MM.1S (cell line): Measurements from ENCODE around the gene CXCL12.

ENCODE experiments used
- DNase-seq: peaks from one replicate; pipeline ENCODE4 v3.0.0-alpha.2; 2015
- H2AFZ ChIP-seq: fragments of 300-600 bp; sonication (generic); 2 replicates; pipeline ENCODE4 v1.6.0; 2016; ENCODE audit warnings: antibody characterized with exemption, low read length
- H3F3A ChIP-seq: fragments of 300-600 bp; sonication (generic); 2 replicates; pipeline ENCODE4 v1.6.1; 2016; ENCODE audit warnings: mild to moderate bottlenecking, antibody characterized with exemption, low read length, moderate library complexity, mixed read lengths; ENCODE audit not compliant: insufficient read depth
- H3K27ac ChIP-seq: fragments of 300-600 bp; sonication (generic); 2 replicates; pipeline ENCODE4 v1.5.1; 2016; ENCODE audit warnings: mild to moderate bottlenecking, low read length
- H3K27me3 ChIP-seq: fragments of 300-600 bp; sonication (generic); replicated peaks from 2 replicates; pipeline ENCODE4 v1.6.0; 2016; ENCODE audit warnings: low read length; ENCODE audit not compliant: insufficient read depth
- H3K36me3 ChIP-seq: fragments of 300-600 bp; sonication (generic); replicated peaks from 2 replicates; pipeline ENCODE4 v1.6.1; 2016; ENCODE audit warnings: mild to moderate bottlenecking, low read length, mixed read lengths; ENCODE audit not compliant: insufficient read depth
- H3K4me1 ChIP-seq: fragments of 300-600 bp; sonication (generic); 2 replicates; pipeline ENCODE4 v1.6.1; 2016; ENCODE audit warnings: low read length, mixed read lengths
- H3K4me2 ChIP-seq: fragments of 300-600 bp; sonication (generic); 2 replicates; pipeline ENCODE4 v1.6.0; 2016; ENCODE audit warnings: low read depth, low read length
- H3K4me3 ChIP-seq: fragments of 300-600 bp; sonication (generic); 2 replicates; pipeline ENCODE4 v1.5.1; 2016; ENCODE audit warnings: low read length, mixed read lengths
- H3K79me2 ChIP-seq: fragments of 300-600 bp; sonication (generic); 2 replicates; pipeline ENCODE4 v1.6.1; 2016; ENCODE audit warnings: mixed run types, low read length, mixed read lengths
- H3K9ac ChIP-seq: fragments of 300-600 bp; sonication (generic); 2 replicates; pipeline ENCODE4 v1.6.1; 2016; ENCODE audit warnings: low read length, mixed read lengths
- H3K9me2 ChIP-seq: fragments of 300-600 bp; sonication (generic); replicated peaks from 2 replicates; pipeline ENCODE4 v1.6.1; 2016; ENCODE audit warnings: mild to moderate bottlenecking, low read length, mixed read lengths; ENCODE audit not compliant: insufficient read depth
- H3K9me3 ChIP-seq: fragments of 300-600 bp; sonication (generic); replicated peaks from 2 replicates; pipeline ENCODE4 v1.6.1; 2016; ENCODE audit warnings: mild to moderate bottlenecking, low read length, mixed read lengths; ENCODE audit not compliant: insufficient read depth
- H4K20me1 ChIP-seq: fragments of 300-600 bp; sonication (generic); 2 replicates; pipeline ENCODE4 v1.6.1; 2016; ENCODE audit warnings: mild to moderate bottlenecking, low read length, moderate library complexity, mixed read lengths; ENCODE audit not compliant: insufficient read depth
- CTCF ChIP-seq: fragments of 300-600 bp; sonication (generic); IDR thresholded peaks from 2 replicates; pipeline ENCODE4 v1.5.1; 2016; ENCODE audit warnings: antibody characterized with exemption, low read length, mixed read lengths
- EZH2 ChIP-seq: fragments of 300-600 bp; sonication (generic); optimal IDR thresholded peaks from 2 replicates; pipeline ENCODE3; 2017; ENCODE audit warnings: low read depth, mild to moderate bottlenecking, antibody characterized with exemption, low read length, mixed read lengths
- EZH2phosphoT487 ChIP-seq: fragments of 300-600 bp; sonication (generic); IDR thresholded peaks from 2 replicates; pipeline ENCODE4 v1.6.1; 2018; ENCODE audit warnings: antibody characterized with exemption, low read length

Gene CXCL12

GRCh38 chr10:44384601-44385025 is 284 bp downstream of the CXCL12 start:
- DNase-seq = no peak
- Histone ChIP-seq H3F3A (no peaks in the 10 kb centered on the region), H3K36me3 (no peaks in the 10 kb centered on the region), H3K4me3 (peak overlapping the region; percentile 51), H3K9me3 (no peaks in the 10 kb centered on the region), H4K20me1 (no peaks in the 10 kb centered on the region), H3K27me3 (peaks cover 8% of the 10 kb centered on the region), H3K9me2 (no peaks in the 10 kb centered on the region), H2AFZ (peak overlapping the region; percentile 31; the same call in 1 of the 2 replicates), H3K4me2 (peak overlapping the region; percentile 86), H3K79me2 (no peaks in the 10 kb centered on the region), H3K9ac (no peak overlapping the region), H3K4me1 (no peaks in the 10 kb centered on the region), H3K27ac (no peak overlapping the region)
- TF ChIP-seq CTCF (no peak), EZH2 (no peak), EZH2phosphoT487 (no peak)

GRCh38 chr10:44383749-44384600 is 922 bp downstream of the CXCL12 start:
- Histone ChIP-seq H3K4me3 (peak overlapping the region; percentile 51), H3K4me1 (no peaks in the 10 kb centered on the region), H2AFZ (peak overlapping the region; percentile 31; the same call in 1 of the 2 replicates), H4K20me1 (no peaks in the 10 kb centered on the region), H3F3A (no peaks in the 10 kb centered on the region), H3K79me2 (no peaks in the 10 kb centered on the region), H3K36me3 (no peaks in the 10 kb centered on the region), H3K27me3 (peaks cover 8% of the 10 kb centered on the region), H3K27ac (no peak overlapping the region), H3K9ac (no peak overlapping the region), H3K9me3 (no peaks in the 10 kb centered on the region), H3K9me2 (no peaks in the 10 kb centered on the region), H3K4me2 (peak overlapping the region; percentile 86)
- DNase-seq = no peak
- TF ChIP-seq CTCF (no peak), EZH2 (no peak), EZH2phosphoT487 (no peak)

GRCh38 chr10:44382981-44383748 is 1.7 kb downstream of the CXCL12 start:
- no peak overlapping the region for H3K4me3 ChIP-seq
- no peaks in the 10 kb centered on the region for H3K36me3 ChIP-seq
- no peaks in the 10 kb centered on the region for H3K9me3 ChIP-seq
- no peak overlapping the region for H3K27ac ChIP-seq
- no peak for DNase-seq
- H3K4me2 ChIP-seq = no peak overlapping the region
- H3K79me2 ChIP-seq = no peaks in the 10 kb centered on the region
- no peak for TF ChIP-seq EZH2
- no peak for TF ChIP-seq CTCF
- no peak for TF ChIP-seq EZH2phosphoT487
- no peaks in the 10 kb centered on the region for H3K9me2 ChIP-seq
- no peak overlapping the region for H2AFZ ChIP-seq
- H3K27me3 ChIP-seq = peaks cover 8% of the 10 kb centered on the region
- no peaks in the 10 kb centered on the region for H4K20me1 ChIP-seq
- H3F3A ChIP-seq = no peaks in the 10 kb centered on the region
- H3K9ac ChIP-seq = no peak overlapping the region
- H3K4me1 ChIP-seq = no peaks in the 10 kb centered on the region
